IPS-NIHi7 (cell line): ENCODE data around the gene CHST14.

ENCODE experiments used
- DNase-seq: peaks from one replicate; pipeline ENCODE4 v3.0.0; 2012; ENCODE audit warnings: mixed read lengths; ENCODE audit errors: extremely low spot score

The CHST14 gene

GRCh38 chr15:40470423-40471104 lies at the start of gene CHST14:
Gene CHST14, plus strand, starts transcription at chr15:40470984. Its CDS starts 230 bp downstream, at chr15:40471214.
- peak; percentile 87 for DNase-seq

- peak; percentile 91 for DNase-seq
Measured at GRCh38 chr15:40421246-40422157, 49.3 kb upstream of the CHST14 start.

- DNase-seq: no peak
Measured at GRCh38 chr15:40424483-40425115, 46.2 kb upstream of the CHST14 start.

GRCh38 chr15:40425681-40426080 lies 45.1 kb upstream of the CHST14 start:
- DNase-seq: no peak

GRCh38 chr15:40427188-40427587 lies 43.6 kb upstream of the CHST14 start:
- no peak for DNase-seq

- DNase-seq: no peak
Measured at GRCh38 chr15:40428185-40428584, 42.6 kb upstream of the CHST14 start.

GRCh38 chr15:40429068-40429710 lies 41.6 kb upstream of the CHST14 start:
- DNase-seq: no peak

- DNase-seq: no peak
Measured at GRCh38 chr15:40430271-40430805, 40.4 kb upstream of the CHST14 start.

GRCh38 chr15:40435023-40435709 lies 35.6 kb upstream of the CHST14 start:
- DNase-seq: no peak

- DNase-seq: no peak
Measured at GRCh38 chr15:40435710-40436089, 35.1 kb upstream of the CHST14 start.

- DNase-seq: no peak
Measured at GRCh38 chr15:40436116-40436891, 34.5 kb upstream of the CHST14 start.

- DNase-seq: peak; percentile 57
Measured at GRCh38 chr15:40436892-40437751, 33.7 kb upstream of the CHST14 start.

- DNase-seq: no peak
Measured at GRCh38 chr15:40437752-40438687, 32.8 kb upstream of the CHST14 start.

- no peak for DNase-seq
Measured at GRCh38 chr15:40438712-40439111, 32.1 kb upstream of the CHST14 start.

- peak; percentile 71 for DNase-seq
Measured at GRCh38 chr15:40439461-40439959, 31.3 kb upstream of the CHST14 start.

- DNase-seq: no peak
Measured at GRCh38 chr15:40439960-40440742, 30.6 kb upstream of the CHST14 start.
